ENCODE measurements around the gene MOV10.

- TF ChIP-seq POLR2A (IDR thresholded peaks at IDR 0.05; ENCODE audit: low read depth) (no peak), EP300 (IDR thresholded peaks at IDR 0.05) (no peak)
Measured at GRCh38 chr1:112689196-112689841, 14.9 kb downstream of the MOV10 start.
